Neuronal stem cell (in vitro differentiated cells): ENCODE measurements around the gene MEF2A.
A peak's percentile ranks its signal among the peaks of the same experiment; 100 is the strongest.

Experiments
- DNase-seq: peaks from one replicate; pipeline ENCODE4 v3.0.0-alpha.2; 2013; ENCODE audit warnings: low spot score
- H2AFZ ChIP-seq: one replicate; pipeline ENCODE4 v1.6.1; 2013; ENCODE audit warnings: mild to moderate bottlenecking, low read length, inconsistent platforms
- H2AK5ac ChIP-seq: 2 replicates; pipeline ENCODE4 v1.6.1; 2013; ENCODE audit warnings: low read depth, mild to moderate bottlenecking, inconsistent platforms, low read length, moderate library complexity, mixed read lengths
- H2BK120ac ChIP-seq: 2 replicates; pipeline ENCODE4 v1.6.1; 2013; ENCODE audit warnings: low read depth, mild to moderate bottlenecking, inconsistent platforms, low read length, moderate library complexity, mixed read lengths
- H2BK12ac ChIP-seq: one replicate; pipeline ENCODE4 v1.6.1; 2013; ENCODE audit warnings: low read length, inconsistent platforms
- H2BK15ac ChIP-seq: 2 replicates; pipeline ENCODE4 v1.6.1; 2013; ENCODE audit warnings: mild to moderate bottlenecking, low read length, inconsistent platforms, mixed read lengths
- H2BK5ac ChIP-seq: one replicate; pipeline ENCODE4 v1.6.1; 2013; ENCODE audit warnings: inconsistent platforms, mild to moderate bottlenecking, low read length, moderate library complexity
- H3K14ac ChIP-seq: one replicate; pipeline ENCODE4 v1.6.1; 2013; ENCODE audit warnings: low read length, inconsistent platforms
- H3K18ac ChIP-seq: 2 replicates; pipeline ENCODE4 v1.6.1; 2013; ENCODE audit warnings: low read length, inconsistent platforms
- H3K23ac ChIP-seq: 2 replicates; pipeline ENCODE4 v1.6.1; 2013; ENCODE audit warnings: low read depth, mild to moderate bottlenecking, mixed read lengths, low read length, inconsistent platforms; ENCODE audit not compliant: poor library complexity
- H3K27ac ChIP-seq: replicated peaks from 3 replicates; pipeline ENCODE4 v1.5.1; 2013; ENCODE audit warnings: low read length, inconsistent platforms
- H3K27me3 ChIP-seq, 3 experiments: 2 replicates each; pipeline ENCODE4 v1.6.1; 2013; ENCODE audit warnings: low read length in 3 of 3, mild to moderate bottlenecking in 2 of 3, inconsistent platforms in 1 of 3, low read depth in 1 of 3, mixed read lengths in 1 of 3, moderate library complexity in 1 of 3; ENCODE audit not compliant: control insufficient read depth in 3 of 3, insufficient read depth in 3 of 3
- H3K36me3 ChIP-seq, 2 donors: replicated peaks in 1 of 2; 2 replicates each; pipeline ENCODE4 v1.6.1; 2013; ENCODE audit warnings: low read length in 2 of 2; ENCODE audit not compliant: control insufficient read depth in 2 of 2, insufficient read depth in 2 of 2
- H3K4ac ChIP-seq: 2 replicates; pipeline ENCODE4 v1.6.1; 2013; ENCODE audit warnings: inconsistent platforms, mild to moderate bottlenecking, low read length, moderate library complexity
- H3K4me1 ChIP-seq, 2 donors: 1 replicate in 1 of 2; 2 replicates in 1 of 2; pipeline ENCODE4 v1.6.1; 2013; ENCODE audit warnings: low read length in 2 of 2, low read depth in 1 of 2; ENCODE audit not compliant: control insufficient read depth in 2 of 2, insufficient read depth in 1 of 2
- H3K4me2 ChIP-seq: one replicate; pipeline ENCODE4 v1.6.1; 2013; ENCODE audit warnings: mild to moderate bottlenecking, low read length, inconsistent platforms; ENCODE audit not compliant: insufficient read depth, poor library complexity, severe bottlenecking
- H3K4me3 ChIP-seq, 2 donors: 2 replicates each; pipeline ENCODE4 v1.5.1; 2013; ENCODE audit warnings: low read length in 2 of 2, mild to moderate bottlenecking in 2 of 2, inconsistent platforms in 1 of 2, moderate library complexity in 1 of 2
- H3K79me1 ChIP-seq: one replicate; pipeline ENCODE4 v1.6.1; 2013; ENCODE audit warnings: low read depth, mild to moderate bottlenecking, inconsistent platforms, low read length, moderate library complexity
- H3K9ac ChIP-seq: one replicate; pipeline ENCODE4 v1.6.1; 2013; ENCODE audit warnings: mild to moderate bottlenecking, low read depth, low read length, inconsistent platforms; ENCODE audit not compliant: poor library complexity
- H3K9me3 ChIP-seq, 2 donors: replicated peaks in 1 of 2; 2 replicates each; pipeline versions ENCODE3 to v1.6.1; 2013; ENCODE audit warnings: low read length in 2 of 2, mild to moderate bottlenecking in 2 of 2, inconsistent platforms in 1 of 2, low read depth in 1 of 2, mixed read lengths in 1 of 2, moderate library complexity in 1 of 2; ENCODE audit not compliant: control insufficient read depth in 2 of 2, insufficient read depth in 1 of 2
- H4K8ac ChIP-seq: one replicate; pipeline ENCODE4 v1.6.1; 2013; ENCODE audit warnings: low read depth, mild to moderate bottlenecking, inconsistent platforms, low read length, moderate library complexity
- H4K91ac ChIP-seq: one replicate; pipeline ENCODE4 v1.6.1; 2013; ENCODE audit warnings: low read length, low read depth, mild to moderate bottlenecking, inconsistent platforms; ENCODE audit not compliant: poor library complexity
- WGBS, 2 donors: extraction: QIAGEN DNeasy Blood & Tissue Kit; methylation state at CpG; one replicate each; pipeline ENCODE4 v1.1.7; 2013; ENCODE audit warnings: missing lambda C conversion rate in 2 of 2, mixed read lengths in 1 of 2; ENCODE audit not compliant: insufficient read length in 2 of 2, insufficient replicate concordance in 1 of 2; ENCODE audit errors: extremely low coverage in 2 of 2; 5-methylcytosine and 5-hydroxymethylcytosine counted together

The MEF2A gene

GRCh38 chr15:99603828-99604227, 38.0 kb downstream of the MEF2A start:
- Histone ChIP-seq H3K9ac (no peak overlapping the region), H3K14ac (no peak overlapping the region), H3K4me2 (no peak overlapping the region), H2BK12ac (no peak overlapping the region), H3K18ac (no peak overlapping the region), H3K4me3 (no peak overlapping the region), H3K27me3 (no peaks in the 10 kb centered on the region), H2BK120ac (no peak overlapping the region), H3K23ac (no peak overlapping the region), H4K91ac (no peak overlapping the region), H3K36me3 (peaks cover 2 to 47% of the 10 kb centered on the region in 2 donors), H3K4ac (no peak overlapping the region), H3K9me3 (peaks cover 3 to 12% of the 10 kb centered on the region in 2 donors), H4K8ac (no peak overlapping the region), H3K79me1 (no peaks in the 10 kb centered on the region), H2BK15ac (no peak overlapping the region), H3K27ac (no peak overlapping the region), H2AFZ (no peak overlapping the region), H2AK5ac (no peak overlapping the region), H2BK5ac (no peak overlapping the region), H3K4me1 (no peaks in the 10 kb centered on the region)
- DNase-seq = no peak
- WGBS, 2 donors = no CpG with 5 or more reads among the region's 1 CpG

DNA sequence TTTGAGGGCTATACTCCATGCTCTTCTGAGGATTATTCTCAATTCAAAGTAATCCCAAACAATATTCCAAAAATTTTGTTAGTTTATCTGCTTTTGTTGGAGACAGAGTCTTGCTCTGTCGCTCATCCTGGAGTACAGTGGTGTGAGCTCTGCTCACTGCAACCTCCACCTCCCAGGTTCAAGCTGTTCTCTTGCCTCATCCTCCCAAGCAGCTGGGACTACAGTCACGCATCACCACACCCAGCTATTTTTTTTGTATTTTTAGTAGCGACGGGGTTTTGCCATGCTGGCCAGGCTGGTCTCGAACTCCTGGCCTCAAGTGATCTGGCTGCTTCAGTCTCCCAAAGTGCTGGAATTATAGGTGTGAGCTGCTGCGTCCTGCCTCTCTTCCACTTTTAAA, 39.1 kb downstream of the MEF2A start:
- Histone ChIP-seq H2AK5ac (no peak overlapping the region), H3K4ac (no peak overlapping the region), H3K4me1 (no peaks in the 10 kb centered on the region), H3K18ac (no peak overlapping the region), H3K4me2 (no peak overlapping the region), H2BK15ac (no peak overlapping the region), H3K9ac (no peak overlapping the region), H3K79me1 (no peaks in the 10 kb centered on the region), H3K27me3 (no peaks in the 10 kb centered on the region), H2BK12ac (no peak overlapping the region), H3K9me3 (peaks cover 3 to 9% of the 10 kb centered on the region in 2 donors), H3K4me3 (no peak overlapping the region), H3K23ac (no peak overlapping the region), H2BK5ac (no peak overlapping the region), H4K91ac (no peak overlapping the region), H2BK120ac (no peak overlapping the region), H3K36me3 (peaks cover 2 to 36% of the 10 kb centered on the region in 2 donors), H3K14ac (no peak overlapping the region), H3K27ac (peak overlapping the region; percentile 15), H2AFZ (no peak overlapping the region), H4K8ac (no peak overlapping the region)
- no CpG with 5 or more reads among the region's 6 CpGs for WGBS, 2 donors
- DNase-seq = no peak

DNA sequence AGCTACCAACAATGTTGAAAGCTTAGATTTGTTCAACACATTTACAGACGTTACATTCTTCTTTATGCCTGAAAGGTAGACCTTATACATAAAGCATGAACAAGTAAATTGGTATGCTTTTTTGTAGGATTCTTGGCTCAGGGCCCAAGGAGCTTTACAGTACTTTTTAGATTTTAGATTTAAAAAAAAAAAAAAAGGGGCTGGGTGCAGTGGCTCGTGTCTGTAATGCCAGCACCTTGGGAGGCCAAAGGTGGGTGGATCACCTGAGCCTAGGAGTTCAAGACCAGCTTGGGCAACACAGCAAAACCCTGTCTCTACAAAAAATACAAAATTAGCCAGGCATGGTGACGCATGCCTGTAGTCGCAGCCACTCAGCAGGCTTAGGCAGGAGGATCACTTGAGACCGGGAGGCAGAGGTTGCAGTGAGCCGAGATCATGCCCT, 39.7 kb downstream of the MEF2A start:
- Histone ChIP-seq H3K18ac (no peak overlapping the region), H3K9ac (no peak overlapping the region), H2BK5ac (no peak overlapping the region), H2AK5ac (no peak overlapping the region), H3K36me3 (peaks cover 2 to 30% of the 10 kb centered on the region in 2 donors), H4K8ac (no peak overlapping the region), H3K4me1 (no peaks in the 10 kb centered on the region), H3K4me2 (no peak overlapping the region), H2BK12ac (no peak overlapping the region), H3K4me3 (no peak overlapping the region), H2BK120ac (no peak overlapping the region), H3K9me3 (peaks cover 0 to 3% of the 10 kb centered on the region in 2 donors), H3K27me3 (no peaks in the 10 kb centered on the region), H4K91ac (no peak overlapping the region), H3K27ac (no peak overlapping the region), H2BK15ac (no peak overlapping the region), H2AFZ (no peak overlapping the region), H3K14ac (no peak overlapping the region), H3K4ac (no peak overlapping the region), H3K79me1 (no peaks in the 10 kb centered on the region), H3K23ac (no peak overlapping the region)
- WGBS, 2 donors = no CpG with 5 or more reads among the region's 6 CpGs
- no peak for DNase-seq

- Histone ChIP-seq H3K79me1 (peaks cover 2% of the 10 kb centered on the region), H3K4ac (no peak overlapping the region), H2BK5ac (no peak overlapping the region), H2BK12ac (no peak overlapping the region), H2BK120ac (no peak overlapping the region), H3K4me2 (no peak overlapping the region), H3K9ac (no peak overlapping the region), H3K4me3 (no peak overlapping the region), H3K23ac (no peak overlapping the region), H4K8ac (no peak overlapping the region), H3K27ac (no peak overlapping the region), H3K4me1 (no peaks in the 10 kb centered on the region), H3K18ac (no peak overlapping the region), H2BK15ac (no peak overlapping the region), H3K9me3 (no peaks in the 10 kb centered on the region), H2AFZ (no peak overlapping the region), H3K36me3 (peaks cover 2 to 26% of the 10 kb centered on the region in 2 donors), H2AK5ac (no peak overlapping the region), H3K27me3 (no peaks in the 10 kb centered on the region), H4K91ac (no peak overlapping the region), H3K14ac (no peak overlapping the region)
- no peak for DNase-seq
- WGBS, 2 donors = no CpG with 5 or more reads among the region's 5 CpGs
Measured at GRCh38 chr15:99605990-99606389, 40.2 kb downstream of the MEF2A start.
